SK-N-SH (cell line): ENCODE data around the gene GPR89B. TPM values are rescaled to one million over a fixed set of nuclear protein-coding genes. Genes with fewer than 3 reads are reported as not detected.
A peak's percentile ranks its signal among the peaks of the same experiment; 100 is the strongest.

Experiments used
- CTCF ChIA-PET: fragments of 300-600, 350-600 bp; formaldehyde crosslinking; extraction: SDS; loops from one replicate; lab custom pipeline; 2021; lab: Yijun Ruan, JAX
- POLR2A ChIA-PET: fragments of 350-600 bp; sonication (Branson Sonifier 250); formaldehyde crosslinking; extraction: SDS; loops from one replicate; lab custom pipeline; 2020; ENCODE audit warnings: antibody characterized with exemption, inconsistent platforms; lab: Yijun Ruan, JAX
- DNase-seq: peaks from one replicate; pipeline ENCODE4 v3.0.0; 2012
- H2AFZ ChIP-seq: fragments of 200-600 bp; sonication (generic); 2 replicates; pipeline ENCODE4 v1.8.1; 2016; ENCODE audit warnings: antibody characterized with exemption, mild to moderate bottlenecking, low read depth
- H3F3A ChIP-seq: fragments of 200-600 bp; sonication (generic); replicated peaks from 2 replicates; pipeline ENCODE3; 2016; ENCODE audit warnings: antibody characterized with exemption, mild to moderate bottlenecking; ENCODE audit not compliant: insufficient read depth
- H3K27ac ChIP-seq, 2 experiments: fragments of 200-500 bp in 1 of 2; fragments of 200-600 bp in 1 of 2; sonication (Bioruptor generic) in 1 of 2; sonication (generic), shearing (Covaris generic) in 1 of 2; 2 replicates each; pipeline versions ENCODE4 v1.5.1 to v1.6.1; 2014 to 2016; ENCODE audit warnings: low read depth in 2 of 2, inconsistent platforms in 1 of 2, low read length in 1 of 2, mild to moderate bottlenecking in 1 of 2, mixed read lengths in 1 of 2
- H3K27me3 ChIP-seq: fragments of 200-600 bp; sonication (generic), shearing (Covaris generic); 2 replicates; pipeline ENCODE4 v1.6.1; 2016; ENCODE audit warnings: mixed run types; ENCODE audit not compliant: insufficient read depth
- H3K36me3 ChIP-seq, 2 experiments: fragments of 200-500 bp in 1 of 2; fragments of 200-600 bp in 1 of 2; sonication (Bioruptor generic) in 1 of 2; sonication (generic) in 1 of 2; replicated peaks in 1 of 2; 2 replicates each; pipeline versions ENCODE3 to v1.5.1; 2014 to 2016; ENCODE audit warnings: low read length in 1 of 2, mild to moderate bottlenecking in 1 of 2; ENCODE audit not compliant: insufficient read depth in 2 of 2, control insufficient read depth in 1 of 2
- H3K4me1 ChIP-seq, 2 experiments: fragments of 200-500 bp in 1 of 2; fragments of 200-600 bp in 1 of 2; sonication (Bioruptor generic) in 1 of 2; sonication (generic), shearing (Covaris generic) in 1 of 2; 2 replicates each; pipeline versions ENCODE4 v1.5.1 to v1.6.1; 2014 to 2016; ENCODE audit warnings: low read depth in 1 of 2, low read length in 1 of 2, mixed run types in 1 of 2; ENCODE audit not compliant: insufficient read depth in 2 of 2, control insufficient read depth in 1 of 2
- H3K4me2 ChIP-seq: fragments of 200-600 bp; sonication (generic), shearing (Covaris generic); 2 replicates; pipeline ENCODE4 v1.6.1; 2017; ENCODE audit warnings: mixed run types
- H3K4me3 ChIP-seq, 2 experiments: fragments of 200-500 bp in 1 of 2; fragments of 200-600 bp in 1 of 2; sonication (Bioruptor generic) in 1 of 2; sonication (generic), shearing (Covaris generic) in 1 of 2; 2 replicates each; pipeline versions ENCODE4 v1.5.1 to v1.8.1; 2014 to 2016; ENCODE audit warnings: low read depth in 2 of 2, inconsistent platforms in 1 of 2, low read length in 1 of 2, mild to moderate bottlenecking in 1 of 2, mixed read lengths in 1 of 2, moderate library complexity in 1 of 2
- H3K79me2 ChIP-seq: fragments of 200-600 bp; sonication (generic); 2 replicates; pipeline ENCODE4 v1.8.1; 2017; ENCODE audit warnings: mild to moderate bottlenecking; ENCODE audit not compliant: insufficient read depth
- H3K9ac ChIP-seq: fragments of 200-600 bp; sonication (generic); 2 replicates; pipeline ENCODE4 v1.6.1; 2017; ENCODE audit warnings: mixed run types
- H3K9me2 ChIP-seq: fragments of 200-600 bp; sonication (generic); 2 replicates; pipeline ENCODE4 v1.6.1; 2017; ENCODE audit warnings: mixed run types
- H3K9me3 ChIP-seq: fragments of 200-600 bp; sonication (generic); 2 replicates; pipeline ENCODE4 v1.6.1; 2017; ENCODE audit warnings: mixed run types, mild to moderate bottlenecking, moderate library complexity
- H4K20me1 ChIP-seq: fragments of 200-600 bp; sonication (generic); 2 replicates; pipeline ENCODE4 v1.6.1; 2017; ENCODE audit warnings: mild to moderate bottlenecking, mixed run types; ENCODE audit not compliant: insufficient read depth
- CTCF ChIP-seq: fragments of 200-600 bp; sonication (generic); IDR thresholded peaks from 2 replicates; pipeline ENCODE4 v1.6.1; 2017; ENCODE audit warnings: antibody characterized with exemption, mild to moderate bottlenecking, moderate library complexity
- EP300 ChIP-seq, 2 experiments: IDR thresholded peaks; 2 replicates each; pipeline versions ENCODE4 v1.4.0 to v1.6.1; 2012; ENCODE audit warnings: borderline replicate concordance in 1 of 2, low read depth in 1 of 2, low read length in 1 of 2
- EZH2phosphoT487 ChIP-seq: fragments of 200-600 bp; sonication (generic); IDR thresholded peaks from 2 replicates; pipeline ENCODE4 v1.6.1; 2017; ENCODE audit warnings: low read depth, mixed run types, mild to moderate bottlenecking, antibody characterized with exemption, moderate library complexity, borderline replicate concordance
- FOXM1 ChIP-seq: IDR thresholded peaks from 2 replicates; pipeline ENCODE4 v1.4.0; 2012; ENCODE audit warnings: low read depth, mild to moderate bottlenecking
- IRF3 ChIP-seq: fragments of 150-350 bp; IDR thresholded peaks from 2 replicates; pipeline ENCODE4 v1.6.1; 2016; ENCODE audit warnings: mild to moderate bottlenecking, low read depth, low read length
- NRF1 ChIP-seq: IDR thresholded peaks from 2 replicates; pipeline ENCODE4 v1.6.1; 2012; ENCODE audit warnings: low read depth, mild to moderate bottlenecking, low read length
- RAD21 ChIP-seq: IDR thresholded peaks from 2 replicates; pipeline ENCODE4 v1.6.1; 2012; ENCODE audit warnings: mild to moderate bottlenecking, low read length
- RXRA ChIP-seq: IDR thresholded peaks from 2 replicates; pipeline ENCODE4 v1.4.0; 2012; ENCODE audit warnings: low read depth, mild to moderate bottlenecking, borderline replicate concordance
- SMC3 ChIP-seq: IDR thresholded peaks from 2 replicates; pipeline ENCODE4 v1.6.1; 2012; ENCODE audit warnings: low read depth, low read length, improper control_type of control experiment
- WGBS: methylation state at CpG from one replicate; pipeline ENCODE4 v1.1.6; 2017; ENCODE audit warnings: low lambda C conversion rate; 5-methylcytosine and 5-hydroxymethylcytosine counted together
- polyA plus RNA-seq, 3 experiments: library from polyadenylated mRNA; depleted of rRNA; stranded (reverse); fragments of >200 nt; gene quantifications; 2 replicates each; pipeline ENCODE4 v1.2.3, GENCODE V29; 2012

GPR89B gene
- polyA plus RNA-seq, 1 of the 3 experiments (the other 2 are of a cell fraction): 6.4 TPM

- no peaks in the 10 kb centered on the region for H3K9me2 ChIP-seq
- CTCF ChIA-PET: interaction anchor here (1.4 kb wide), 1 partner anchor 10 kb away, joined by 9 read pairs; no protein-coding TSS in a partner anchor
- H2AFZ ChIP-seq: no peak overlapping the region
- no peak overlapping the region for H3K4me3 ChIP-seq
- H3K9ac ChIP-seq: no peak overlapping the region
- TF ChIP-seq EP300 (IDR thresholded peaks at IDR 0.05; ENCODE audit: borderline replicate concordance in 1 of 2, low read depth in 1 of 2, low read length in 1 of 2) (no peak), NRF1 (no peak), RXRA (no peak), FOXM1 (no peak)
- no peak overlapping the region for H3K27ac ChIP-seq
- DNase-seq: no peak
- 21% methylated on average over 2 of the region's 2 CpGs for WGBS
- H3K4me1 ChIP-seq: no peaks in the 10 kb centered on the region
- H4K20me1 ChIP-seq: no peaks in the 10 kb centered on the region
- POLR2A ChIA-PET: no interaction called here
- H3K9me3 ChIP-seq: no peaks in the 10 kb centered on the region
- no peaks in the 10 kb centered on the region for H3K36me3 ChIP-seq
- no peaks in the 10 kb centered on the region for H3K27me3 ChIP-seq
- H3K4me2 ChIP-seq: no peak overlapping the region
- H3K79me2 ChIP-seq: no peaks in the 10 kb centered on the region
- no peaks in the 10 kb centered on the region for H3F3A ChIP-seq
Observed at GRCh38 chr1:147882535-147882934, 45.7 kb upstream of the GPR89B start.

- WGBS: 7% methylated on average over 8 of the region's 12 CpGs
- no peak overlapping the region for H3K4me2 ChIP-seq
- no peak overlapping the region for H2AFZ ChIP-seq
- no peak overlapping the region for H3K27ac ChIP-seq
- H3K27me3 ChIP-seq: no peaks in the 10 kb centered on the region
- no peaks in the 10 kb centered on the region for H3K79me2 ChIP-seq
- peak overlapping the region in 1 of 2 experiments; percentile 44; a peak in 1 of 4 replicates for H3K4me3 ChIP-seq
- H4K20me1 ChIP-seq: no peaks in the 10 kb centered on the region
- no peaks in the 10 kb centered on the region for H3F3A ChIP-seq
- ChIA-PET CTCF (interaction anchor here (0.6 to 1.0 kb wide), 3 partner anchors 12 to 395 kb away, joined by 3 to 4 read pairs (median 3); no protein-coding TSS in a partner anchor), POLR2A (no interaction called here)
- DNase-seq: peak; percentile 52
- no peaks in the 10 kb centered on the region; a peak in 1 of 4 replicates for H3K4me1 ChIP-seq
- no peak overlapping the region for H3K9ac ChIP-seq
- H3K36me3 ChIP-seq: no peaks in the 10 kb centered on the region
- no peaks in the 10 kb centered on the region for H3K9me3 ChIP-seq
- H3K9me2 ChIP-seq: no peaks in the 10 kb centered on the region
- TF ChIP-seq IRF3: no peak
- peak; percentile 29; the same call in 1 of the 2 replicates for TF ChIP-seq SMC3
- peak; percentile 58 for TF ChIP-seq RAD21
- TF ChIP-seq EP300 (IDR thresholded peaks at IDR 0.05; ENCODE audit: borderline replicate concordance in 1 of 2, low read depth in 1 of 2, low read length in 1 of 2): no peak
- TF ChIP-seq EZH2phosphoT487: no peak
- peak; percentile 54 for TF ChIP-seq CTCF
- TF ChIP-seq, all 33 proteins: peak for 3
Observed at GRCh38 chr1:147890177-147890790, 37.9 kb upstream of the GPR89B start.
